ENCODE results near the gene PICK1. TPM values are rescaled to one million over a fixed set of nuclear protein-coding genes. Genes with fewer than 3 reads are reported as not detected.
A peak's percentile ranks its signal among the peaks of the same experiment; 100 is the strongest.

The PICK1 gene
- total and polyA plus RNA-seq, 2 of the 13 experiments (the other 11 are each of a cell fraction or from before 2014, with no cell fraction given) = 19.3 to 25.3 TPM

DNA sequence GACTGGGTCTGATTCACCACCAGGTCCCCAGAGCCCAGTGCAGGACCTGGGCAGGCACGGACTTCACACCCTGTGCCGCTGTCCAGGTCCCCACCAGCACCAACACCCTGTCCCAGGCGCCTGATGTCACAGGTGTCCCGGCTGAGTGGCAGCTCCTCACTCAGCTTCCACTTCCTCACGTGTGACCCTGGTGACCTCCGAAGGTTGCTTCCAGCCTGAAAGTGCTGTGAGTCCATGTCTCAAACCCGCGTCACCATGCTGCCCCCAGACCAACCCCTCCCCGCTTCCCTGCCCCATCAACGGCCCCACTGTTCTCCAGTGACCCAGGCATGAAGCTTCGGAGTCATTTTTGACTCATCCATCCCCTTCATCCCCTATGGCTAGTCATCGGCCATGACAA lies 25.7 kb upstream of the PICK1 start:
- TF ChIP-seq BHLHE40 (IDR thresholded peaks at IDR 0.05; ENCODE audit: low read length) (peak; percentile 40; the same call in 1 of the 2 replicates), ZFP90 (CRISPR knock-in tag; IDR thresholded peaks at IDR 0.05; ENCODE audit: borderline replicate concordance) (no peak), ZNF782 (CRISPR knock-in tag; IDR thresholded peaks at IDR 0.05; ENCODE audit: borderline replicate concordance) (no peak), ATRX (CRISPR knock-in tag; IDR thresholded peaks at IDR 0.05; ENCODE audit: borderline replicate concordance) (no peak), ZNF788 (CRISPR knock-in tag; IDR thresholded peaks at IDR 0.05; ENCODE audit: borderline replicate concordance) (no peak), SSRP1 (CRISPR knock-in tag; IDR thresholded peaks at IDR 0.05) (no peak)
- TF ChIP-seq, protein P1, sequence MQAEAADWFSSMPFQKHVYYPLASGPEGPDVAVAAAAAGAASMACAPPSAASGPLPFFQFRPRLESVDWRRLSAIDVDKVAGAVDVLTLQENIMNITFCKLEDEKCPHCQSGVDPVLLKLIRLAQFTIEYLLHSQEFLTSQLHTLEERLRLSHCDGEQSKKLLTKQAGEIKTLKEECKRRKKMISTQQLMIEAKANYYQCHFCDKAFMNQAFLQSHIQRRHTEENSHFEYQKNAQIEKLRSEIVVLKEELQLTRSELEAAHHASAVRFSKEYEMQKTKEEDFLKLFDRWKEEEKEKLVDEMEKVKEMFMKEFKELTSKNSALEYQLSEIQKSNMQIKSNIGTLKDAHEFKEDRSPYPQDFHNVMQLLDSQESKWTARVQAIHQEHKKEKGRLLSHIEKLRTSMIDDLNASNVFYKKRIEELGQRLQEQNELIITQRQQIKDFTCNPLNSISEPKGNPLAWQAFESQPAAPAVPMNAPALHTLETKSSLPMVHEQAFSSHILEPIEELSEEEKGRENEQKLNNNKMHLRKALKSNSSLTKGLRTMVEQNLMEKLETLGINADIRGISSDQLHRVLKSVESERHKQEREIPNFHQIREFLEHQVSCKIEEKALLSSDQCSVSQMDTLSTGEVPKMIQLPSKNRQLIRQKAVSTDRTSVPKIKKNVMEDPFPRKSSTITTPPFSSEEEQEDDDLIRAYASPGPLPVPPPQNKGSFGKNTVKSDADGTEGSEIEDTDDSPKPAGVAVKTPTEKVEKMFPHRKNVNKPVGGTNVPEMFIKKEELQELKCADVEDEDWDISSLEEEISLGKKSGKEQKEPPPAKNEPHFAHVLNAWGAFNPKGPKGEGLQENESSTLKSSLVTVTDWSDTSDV (CRISPR knock-in tag; IDR thresholded peaks at IDR 0.05) = no peak
- no peak overlapping the region for H3K9ac ChIP-seq (ENCODE audit: insufficient read depth, low read depth, low read length)
- CTCF ChIA-PET (ENCODE audit: low intra/inter-chr PET ratio, low total read pairs) = no interaction called here
- H3K4me2 ChIP-seq (ENCODE audit: low read depth, low read length) = no peak overlapping the region
- ATAC-seq (no peak), FAIRE-seq (no peak), DNase-seq (ENCODE audit: low spot score) (no peak)
- H4K20me1 ChIP-seq (ENCODE audit: insufficient read depth, low read length) = no peaks in the 10 kb centered on the region
- no peaks in the 10 kb centered on the region for H3K9me3 ChIP-seq (ENCODE audit: low read length)
- peaks cover 83% of the 10 kb centered on the region for H3K4me1 ChIP-seq (ENCODE audit: insufficient read depth, low read length)
- WGBS (ENCODE audit: low lambda C conversion rate) = 37% methylated on average over 6 of the region's 12 CpGs
- POLR2A ChIA-PET = no interaction called here
- H3K36me3 ChIP-seq (replicated peaks in 1 of 2; ENCODE audit: control insufficient read depth in 1 of 2, insufficient read depth in 2 of 2, low read length in 2 of 2) = no peaks in the 10 kb centered on the region
- in situ Hi-C loops (cut with HindIII; ENCODE audit: extremely low pct_ligation_motif_present, low pct_unique_long_range_greater_than_20kb) (no loop called here), intact Hi-C loops (cut with micrococcal nuclease; ENCODE audit: unreplicated experiment) (no loop called here)
- BruUV-seq (replicated peaks) = no TSS peak
- peaks cover 3 to 45% of the 10 kb centered on the region in 2 experiments; a peak in 3 of 5 replicates for H3K27me3 ChIP-seq (ENCODE audit: control insufficient read depth in 1 of 2, insufficient read depth in 2 of 2, low read length in 2 of 2)
- H3K4me3 ChIP-seq (replicated peaks in 1 of 3; ENCODE audit: insufficient read depth in 1 of 3, low read depth in 2 of 3, low read length in 3 of 3) = no peak overlapping the region
- H3K79me2 ChIP-seq (ENCODE audit: insufficient read depth, low read length) = no peaks in the 10 kb centered on the region
- H3K27ac ChIP-seq (ENCODE audit: extremely low read length, insufficient read depth, low read length) = no peak overlapping the region
- H2AFZ ChIP-seq (ENCODE audit: low read length) = no peak overlapping the region

Data from HepG2 (cell line).